Caco-2 (cell line): ENCODE results near the gene ADD3. TPM values are rescaled to one million over a fixed set of nuclear protein-coding genes. Genes with fewer than 3 reads are reported as not detected.

Experiments
- BruUV-seq: library from RNA; stranded (reverse); fragments of 400-500 nt; replicated peaks from 2 replicates; lab custom pipeline; 2021; lab: Mats Ljungman, UMichigan
- CTCF ChIA-PET: fragments of 300-600 bp; sonication (Branson Sonifier 250); formaldehyde crosslinking; loops from one replicate; lab custom pipeline; 2022; ENCODE audit warnings: antibody characterized with exemption; lab: Charles Lee
- POLR2A ChIA-PET: fragments of 300-600 bp; sonication (Branson Sonifier 250); formaldehyde crosslinking; loops from one replicate; lab custom pipeline; 2022; ENCODE audit warnings: antibody characterized with exemption; lab: Charles Lee
- DNase-seq, 2 experiments: peaks; one replicate each; pipeline versions ENCODE4 v3.0.0 to v3.0.0-alpha.2; 2020 to 2022
- H3K27me3 ChIP-seq: replicated peaks from 2 replicates; pipeline ENCODE4 v1.6.0; 2011; ENCODE audit warnings: low read length; ENCODE audit not compliant: control insufficient read depth, insufficient read depth
- H3K36me3 ChIP-seq: 2 replicates; pipeline ENCODE4 v1.5.1; 2011; ENCODE audit warnings: low read length; ENCODE audit not compliant: control insufficient read depth, insufficient read depth
- H3K4me1 ChIP-seq: fragments of 250-450 bp; sonication (Bioruptor Pico); 2 replicates; pipeline ENCODE4 v1.5.1; 2020; ENCODE audit warnings: mild to moderate bottlenecking
- H3K4me3 ChIP-seq: 2 replicates; pipeline ENCODE4 v1.5.1; 2011; ENCODE audit warnings: low read depth, mild to moderate bottlenecking, control low read depth, low read length
- H3K9me3 ChIP-seq: fragments of 250-450 bp; sonication (Bioruptor Pico); 2 replicates; pipeline ENCODE4 v1.5.1; 2020; ENCODE audit warnings: mild to moderate bottlenecking, moderate library complexity
- H3K27ac Mint-ChIP-seq: one replicate; pipeline ENCODE4 v1.8.0; 2022; ENCODE audit warnings: mixed read lengths; ENCODE audit not compliant: unreplicated experiment
- H3K27me3 Mint-ChIP-seq: one replicate; pipeline ENCODE4 v1.8.0; 2022; ENCODE audit warnings: mixed read lengths; ENCODE audit not compliant: insufficient read depth, unreplicated experiment
- H3K36me3 Mint-ChIP-seq: one replicate; pipeline ENCODE4 v1.8.0; 2022; ENCODE audit warnings: mild to moderate bottlenecking, mixed read lengths; ENCODE audit not compliant: insufficient read depth, unreplicated experiment
- H3K4me1 Mint-ChIP-seq: one replicate; pipeline ENCODE4 v1.8.0; 2022; ENCODE audit warnings: low read depth, mixed read lengths; ENCODE audit not compliant: unreplicated experiment
- H3K4me3 Mint-ChIP-seq: one replicate; pipeline ENCODE4 v1.8.0; 2022; ENCODE audit warnings: mild to moderate bottlenecking, moderate library complexity, mixed read lengths; ENCODE audit not compliant: unreplicated experiment
- H3K9me3 Mint-ChIP-seq: one replicate; pipeline ENCODE4 v1.8.0; 2022; ENCODE audit warnings: mixed read lengths; ENCODE audit not compliant: unreplicated experiment
- CTCF ChIP-seq, 2 experiments: fragments of 200-600 bp in 1 of 2; IDR thresholded peaks; 1 replicate in 1 of 2; 2 replicates in 1 of 2; pipeline versions ENCODE4 v1.5.1 to v1.8.0; 2011 to 2022; ENCODE audit warnings: antibody characterized with exemption in 1 of 2, control low read depth in 1 of 2, inconsistent platforms in 1 of 2, low read depth in 1 of 2, low read length in 1 of 2, mild to moderate bottlenecking in 1 of 2, moderate library complexity in 1 of 2; ENCODE audit not compliant: insufficient read depth in 1 of 2, severe bottlenecking in 1 of 2, unreplicated experiment in 1 of 2
- intact Hi-C: fragments of 100-400 bp; cut with micrococcal nuclease; formaldehyde crosslinking; loops from one replicate; pipeline ENCODE4 v1.10.0; 2022; ENCODE audit not compliant: unreplicated experiment
- total RNA-seq: library from RNA; stranded (reverse); gene quantifications from 2 replicates; pipeline ENCODE4 v1.2.3, GENCODE V29; 2022

The ADD3 gene
- total RNA-seq, 1 experiment from 2014 or later = 264 TPM

DNA sequence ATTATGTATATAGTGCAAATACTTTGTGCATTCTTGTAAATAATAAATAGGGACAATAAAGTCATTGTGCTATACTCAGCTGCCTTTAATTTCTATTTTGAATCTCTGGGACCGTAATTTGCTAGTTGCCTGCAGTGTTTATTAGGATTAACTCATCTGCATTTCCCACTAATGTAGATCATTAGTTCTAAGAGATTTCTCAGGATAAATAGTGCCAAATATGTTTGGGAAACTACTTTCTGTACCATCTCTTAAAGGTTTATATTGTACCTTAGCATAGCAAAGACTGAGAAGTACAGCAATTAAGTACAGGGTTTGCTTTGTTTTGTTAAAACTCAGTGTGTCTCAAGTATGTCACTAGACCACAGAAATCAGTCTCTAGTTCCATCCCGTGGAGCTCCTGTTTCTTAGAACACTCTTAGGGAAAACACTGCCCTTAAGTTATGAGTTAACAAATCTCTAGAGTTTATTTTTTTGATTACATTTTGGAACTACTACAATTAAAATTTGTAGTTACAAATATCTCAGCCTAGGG lies 26.0 kb downstream of the ADD3 start:
- DNase-seq = no peak
- Mint-ChIP-seq H3K4me3 (no peak overlapping the region), H3K4me1 (peaks cover 7% of the 10 kb centered on the region), H3K27me3 (no peaks in the 10 kb centered on the region), H3K27ac (no peak overlapping the region), H3K9me3 (no peaks in the 10 kb centered on the region), H3K36me3 (peaks cover 12% of the 10 kb centered on the region)
- H3K4me1 ChIP-seq = peaks cover 5% of the 10 kb centered on the region; the same call in 1 of the 2 replicates
- no peaks in the 10 kb centered on the region for H3K9me3 ChIP-seq
- H3K36me3 ChIP-seq = no peaks in the 10 kb centered on the region
- no peak for TF ChIP-seq CTCF (IDR thresholded peaks at IDR 0.05; ENCODE audit: insufficient read depth in 1 of 2, low read depth in 1 of 2, low read length in 1 of 2, severe bottlenecking in 1 of 2, unreplicated experiment in 1 of 2)
- intact Hi-C loops = no loop called here
- ChIA-PET POLR2A (no interaction called here), CTCF (no interaction called here)
- no TSS peak for BruUV-seq
- H3K27me3 ChIP-seq = no peaks in the 10 kb centered on the region
- no peak overlapping the region for H3K4me3 ChIP-seq

DNA sequence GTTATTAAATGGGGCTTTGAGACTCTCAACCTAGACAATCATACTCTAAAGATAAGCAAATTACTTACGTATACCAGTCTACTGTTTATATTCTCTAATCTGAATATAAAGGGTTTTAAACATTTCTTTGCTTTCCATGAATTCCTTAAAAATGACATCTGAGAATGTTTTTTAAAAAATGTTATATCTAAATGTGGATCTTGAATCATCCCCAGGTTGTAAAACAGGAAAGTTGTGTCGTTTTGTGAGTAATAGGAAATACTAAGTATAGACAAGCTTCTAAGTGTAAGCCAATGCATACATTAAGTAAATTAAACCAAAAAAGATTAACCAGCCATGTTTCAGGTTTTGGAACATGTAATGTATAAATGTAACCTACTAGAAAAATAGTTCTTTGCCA lies 26.8 kb downstream of the ADD3 start:
- POLR2A ChIA-PET = no interaction called here
- Mint-ChIP-seq H3K36me3 (peaks cover 18% of the 10 kb centered on the region), H3K9me3 (no peaks in the 10 kb centered on the region), H3K27ac (no peak overlapping the region), H3K4me1 (peaks cover 15% of the 10 kb centered on the region), H3K27me3 (no peaks in the 10 kb centered on the region), H3K4me3 (no peak overlapping the region)
- Histone ChIP-seq H3K4me3 (no peak overlapping the region), H3K9me3 (no peaks in the 10 kb centered on the region), H3K27me3 (no peaks in the 10 kb centered on the region), H3K4me1 (peaks cover 5% of the 10 kb centered on the region; the same call in 1 of the 2 replicates), H3K36me3 (no peaks in the 10 kb centered on the region)
- BruUV-seq = no TSS peak
- intact Hi-C loops = no loop called here
- no peak for TF ChIP-seq CTCF (IDR thresholded peaks at IDR 0.05; ENCODE audit: insufficient read depth in 1 of 2, low read depth in 1 of 2, low read length in 1 of 2, severe bottlenecking in 1 of 2, unreplicated experiment in 1 of 2)
- CTCF ChIA-PET = interaction anchor here (0.6 to 2.0 kb wide), 2 partner anchors 33 to 150 kb away, joined by 3 to 11 read pairs; no protein-coding TSS in a partner anchor
- DNase-seq = no peak

GRCh38 chr10:110035070-110035921 lies 27.5 kb downstream of the ADD3 start:
- H3K36me3 ChIP-seq = no peaks in the 10 kb centered on the region
- no peak overlapping the region for H3K4me3 ChIP-seq
- BruUV-seq = no TSS peak
- Mint-ChIP-seq H3K27me3 (no peaks in the 10 kb centered on the region), H3K27ac (no peak overlapping the region), H3K4me3 (no peak overlapping the region), H3K36me3 (peaks cover 21% of the 10 kb centered on the region), H3K9me3 (no peaks in the 10 kb centered on the region), H3K4me1 (peaks cover 22% of the 10 kb centered on the region)
- no peaks in the 10 kb centered on the region for H3K27me3 ChIP-seq
- H3K4me1 ChIP-seq = peaks cover 5% of the 10 kb centered on the region; the same call in 1 of the 2 replicates
- ChIA-PET POLR2A (no interaction called here), CTCF (interaction anchor here (0.6 to 2.0 kb wide), 2 partner anchors 33 to 151 kb away, joined by 3 to 11 read pairs; no protein-coding TSS in a partner anchor)
- DNase-seq = no peak
- intact Hi-C loops = no loop called here
- no peaks in the 10 kb centered on the region for H3K9me3 ChIP-seq
- TF ChIP-seq CTCF (IDR thresholded peaks at IDR 0.05; ENCODE audit: insufficient read depth in 1 of 2, low read depth in 1 of 2, low read length in 1 of 2, severe bottlenecking in 1 of 2, unreplicated experiment in 1 of 2) = peak in 1 of 2 experiments; percentile 10
